Astrocyte (in vitro differentiated cells and primary cell): ENCODE measurements around the gene PAK2. TPM values are rescaled to one million over a fixed set of nuclear protein-coding genes. Genes with fewer than 3 reads are reported as not detected.
A peak's percentile ranks its signal among the peaks of the same experiment; 100 is the strongest.

ENCODE experiments used
- DNase-seq: peaks from one replicate; pipeline ENCODE4 v3.0.0-alpha.2; 2010; ENCODE audit warnings: low read depth
- FAIRE-seq: peaks from 2 replicates; lab custom pipeline; 2011; peaks lifted over from hg19 to GRCh38; lab: Jason Lieb, UNC
- H2AFZ ChIP-seq: 2 replicates; pipeline ENCODE4 v1.6.0; 2012; ENCODE audit warnings: low read depth, low read length, inconsistent platforms
- H3K27ac ChIP-seq: 2 replicates; pipeline ENCODE4 v1.5.1; 2011; ENCODE audit warnings: low read depth, low read length, inconsistent platforms
- H3K27me3 ChIP-seq: 2 replicates; pipeline ENCODE4 v1.6.0; 2011; ENCODE audit warnings: low read length, inconsistent platforms; ENCODE audit not compliant: insufficient read depth
- H3K36me3 ChIP-seq: 2 replicates; pipeline ENCODE4 v1.5.1; 2011; ENCODE audit warnings: low read length, inconsistent platforms; ENCODE audit not compliant: insufficient read depth
- H3K4me1 ChIP-seq: 2 replicates; pipeline ENCODE4 v1.5.1; 2011; ENCODE audit warnings: low read length, inconsistent platforms; ENCODE audit not compliant: insufficient read depth
- H3K4me2 ChIP-seq: 2 replicates; pipeline ENCODE4 v1.6.0; 2012; ENCODE audit warnings: low read length, inconsistent platforms
- H3K4me3 ChIP-seq: 2 replicates; pipeline ENCODE4 v1.5.1; 2011; ENCODE audit warnings: low read depth, mild to moderate bottlenecking, low read length, inconsistent platforms; ENCODE audit not compliant: insufficient read depth
- H3K79me2 ChIP-seq: 2 replicates; pipeline ENCODE4 v1.6.0; 2012; ENCODE audit warnings: mild to moderate bottlenecking, low read length, inconsistent platforms; ENCODE audit not compliant: insufficient read depth
- H3K9ac ChIP-seq: 2 replicates; pipeline ENCODE4 v1.6.0; 2012; ENCODE audit warnings: mild to moderate bottlenecking, low read length, inconsistent platforms
- H3K9me3 ChIP-seq: 2 replicates; pipeline ENCODE4 v1.5.1; 2012; ENCODE audit warnings: low read depth, mild to moderate bottlenecking, low read length, inconsistent platforms; ENCODE audit not compliant: insufficient read depth
- H4K20me1 ChIP-seq: 2 replicates; pipeline ENCODE4 v1.6.0; 2012; ENCODE audit warnings: low read length, inconsistent platforms; ENCODE audit not compliant: insufficient read depth
- H3K27ac Mint-ChIP-seq: one replicate; pipeline ENCODE4 v1.8.0; 2021; ENCODE audit warnings: mild to moderate bottlenecking, mixed read lengths; ENCODE audit not compliant: unreplicated experiment
- H3K27me3 Mint-ChIP-seq: one replicate; pipeline ENCODE4 v1.8.0; 2021; ENCODE audit warnings: low read depth, mixed read lengths; ENCODE audit not compliant: unreplicated experiment
- H3K36me3 Mint-ChIP-seq: one replicate; pipeline ENCODE4 v1.8.0; 2021; ENCODE audit warnings: low read depth, mixed read lengths; ENCODE audit not compliant: unreplicated experiment
- H3K4me1 Mint-ChIP-seq: one replicate; pipeline ENCODE4 v1.8.0; 2021; ENCODE audit warnings: low read depth, mixed read lengths; ENCODE audit not compliant: unreplicated experiment
- H3K4me3 Mint-ChIP-seq: one replicate; pipeline ENCODE4 v1.8.0; 2021; ENCODE audit warnings: mild to moderate bottlenecking, moderate library complexity, mixed read lengths; ENCODE audit not compliant: unreplicated experiment
- H3K9me3 Mint-ChIP-seq: one replicate; pipeline ENCODE4 v1.8.0; 2021; ENCODE audit warnings: mild to moderate bottlenecking, mixed read lengths; ENCODE audit not compliant: unreplicated experiment
- EZH2 ChIP-seq: IDR thresholded peaks from 2 replicates; pipeline ENCODE4 v1.6.1; 2012; ENCODE audit warnings: mild to moderate bottlenecking, low read length, inconsistent platforms; ENCODE audit not compliant: insufficient read depth
- total RNA-seq: library from RNA; stranded (reverse); gene quantifications from 2 replicates; pipeline ENCODE4 v1.2.1, GENCODE V29; 2021
- TF ChIP-seq, protein P1 (sequence below): IDR thresholded peaks from 2 replicates; pipeline ENCODE4 v1.5.1; 2011; ENCODE audit warnings: low read depth, mild to moderate bottlenecking, inconsistent platforms, low read length, moderate library complexity; ENCODE audit not compliant: insufficient read depth

The PAK2 gene
- total RNA-seq, 1 donor from 2014 or later: 124 TPM

DNA sequence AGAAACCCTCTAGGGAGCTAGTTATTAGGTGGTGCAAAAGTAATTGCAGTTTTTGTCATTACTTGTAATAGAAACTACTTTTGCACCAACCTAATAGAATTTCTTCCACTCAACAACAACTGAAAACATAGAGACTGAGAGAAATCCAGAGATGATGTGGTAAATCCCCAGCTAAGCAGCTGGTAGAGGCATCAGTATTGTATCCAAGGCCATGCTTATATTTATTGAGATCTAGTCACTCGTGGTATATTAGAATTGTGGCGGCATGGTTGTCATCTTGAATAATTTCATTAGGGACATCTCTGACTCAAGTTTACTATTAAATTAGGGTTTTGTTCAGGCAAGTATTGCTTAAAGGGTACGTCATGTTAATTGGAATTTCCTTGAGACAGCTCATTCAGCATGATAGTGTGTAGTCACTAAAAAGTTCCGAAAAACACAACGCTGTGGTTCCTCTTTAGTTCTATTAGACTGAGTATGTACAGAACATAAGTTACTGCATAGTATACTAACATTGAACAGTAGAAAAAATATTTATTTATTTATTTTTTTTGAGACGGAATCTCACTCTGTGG, 35.3 kb downstream of the PAK2 start:
- Mint-ChIP-seq H3K4me3 (no peak overlapping the region), H3K9me3 (peaks cover 4% of the 10 kb centered on the region), H3K36me3 (peaks cover 7% of the 10 kb centered on the region), H3K27me3 (no peaks in the 10 kb centered on the region), H3K4me1 (peaks cover 43% of the 10 kb centered on the region), H3K27ac (peak overlapping the region; percentile 36)
- Histone ChIP-seq H3K36me3 (peaks cover 2% of the 10 kb centered on the region), H2AFZ (no peak overlapping the region), H3K27ac (peak overlapping the region; percentile 1), H3K27me3 (no peaks in the 10 kb centered on the region), H4K20me1 (peaks cover 79% of the 10 kb centered on the region), H3K4me3 (no peak overlapping the region), H3K9ac (no peak overlapping the region), H3K4me1 (peaks cover 11% of the 10 kb centered on the region), H3K9me3 (peaks cover 3% of the 10 kb centered on the region), H3K4me2 (no peak overlapping the region), H3K79me2 (peaks cover 87% of the 10 kb centered on the region)
- DNase-seq (peak; percentile 24), FAIRE-seq (no peak)
- TF ChIP-seq, protein P1, sequence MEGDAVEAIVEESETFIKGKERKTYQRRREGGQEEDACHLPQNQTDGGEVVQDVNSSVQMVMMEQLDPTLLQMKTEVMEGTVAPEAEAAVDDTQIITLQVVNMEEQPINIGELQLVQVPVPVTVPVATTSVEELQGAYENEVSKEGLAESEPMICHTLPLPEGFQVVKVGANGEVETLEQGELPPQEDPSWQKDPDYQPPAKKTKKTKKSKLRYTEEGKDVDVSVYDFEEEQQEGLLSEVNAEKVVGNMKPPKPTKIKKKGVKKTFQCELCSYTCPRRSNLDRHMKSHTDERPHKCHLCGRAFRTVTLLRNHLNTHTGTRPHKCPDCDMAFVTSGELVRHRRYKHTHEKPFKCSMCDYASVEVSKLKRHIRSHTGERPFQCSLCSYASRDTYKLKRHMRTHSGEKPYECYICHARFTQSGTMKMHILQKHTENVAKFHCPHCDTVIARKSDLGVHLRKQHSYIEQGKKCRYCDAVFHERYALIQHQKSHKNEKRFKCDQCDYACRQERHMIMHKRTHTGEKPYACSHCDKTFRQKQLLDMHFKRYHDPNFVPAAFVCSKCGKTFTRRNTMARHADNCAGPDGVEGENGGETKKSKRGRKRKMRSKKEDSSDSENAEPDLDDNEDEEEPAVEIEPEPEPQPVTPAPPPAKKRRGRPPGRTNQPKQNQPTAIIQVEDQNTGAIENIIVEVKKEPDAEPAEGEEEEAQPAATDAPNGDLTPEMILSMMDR: no peak
- TF ChIP-seq EZH2: no peak

DNA sequence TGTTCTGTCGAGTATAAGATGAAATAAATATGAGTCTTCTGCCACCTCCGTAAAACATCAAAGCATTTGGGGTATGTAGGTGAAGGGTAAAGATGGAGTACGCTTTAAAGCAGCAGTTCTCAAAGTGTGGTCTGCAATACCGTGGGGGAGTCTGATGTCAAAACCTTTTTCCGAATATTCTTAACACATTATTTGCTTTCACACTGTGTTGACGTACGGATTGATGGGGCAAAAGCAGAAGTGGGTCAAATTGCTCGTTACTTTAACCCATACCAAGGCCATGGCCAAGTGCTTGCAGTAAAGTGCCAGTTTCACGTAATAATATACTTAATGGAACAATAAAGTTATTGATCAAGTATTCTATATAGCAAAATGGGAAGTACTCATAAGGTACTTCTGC, 36.3 kb downstream of the PAK2 start:
- Histone ChIP-seq H3K4me1 (peaks cover 11% of the 10 kb centered on the region), H3K79me2 (peaks cover 90% of the 10 kb centered on the region), H4K20me1 (peaks cover 82% of the 10 kb centered on the region), H3K36me3 (peaks cover 4% of the 10 kb centered on the region), H3K4me2 (no peak overlapping the region), H3K9me3 (peaks cover 6% of the 10 kb centered on the region), H3K27ac (no peak overlapping the region), H3K27me3 (no peaks in the 10 kb centered on the region), H2AFZ (no peak overlapping the region), H3K4me3 (no peak overlapping the region), H3K9ac (no peak overlapping the region)
- peaks cover 12% of the 10 kb centered on the region for H3K36me3 Mint-ChIP-seq
- peaks cover 9% of the 10 kb centered on the region for H3K9me3 Mint-ChIP-seq
- H3K27me3 Mint-ChIP-seq: no peaks in the 10 kb centered on the region
- DNase-seq: no peak
- no peak overlapping the region for H3K4me3 Mint-ChIP-seq
- no peak overlapping the region for H3K27ac Mint-ChIP-seq
- no peak for FAIRE-seq
- TF ChIP-seq EZH2: no peak
- TF ChIP-seq, protein P1: no peak
- peaks cover 48% of the 10 kb centered on the region for H3K4me1 Mint-ChIP-seq

DNA sequence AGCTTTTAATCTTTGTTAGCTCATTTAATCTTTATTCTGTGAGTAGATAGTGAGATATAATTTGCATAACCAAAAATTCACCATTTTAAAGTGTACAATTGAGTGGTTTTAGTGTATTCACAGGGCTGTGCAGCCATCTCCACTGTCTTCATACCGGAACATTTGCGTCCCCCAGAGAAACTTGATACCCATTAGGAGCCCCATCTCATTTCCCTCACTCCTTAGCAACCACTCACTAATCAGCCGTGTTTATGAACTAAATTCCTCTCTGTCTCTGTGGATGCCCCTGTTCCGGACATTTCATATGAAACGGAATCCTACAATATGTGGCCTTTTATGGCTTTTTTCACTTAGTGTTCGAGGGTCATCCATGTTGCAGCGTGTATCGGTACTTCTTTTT, 38.2 kb downstream of the PAK2 start:
- H3K4me1 Mint-ChIP-seq: peaks cover 50% of the 10 kb centered on the region
- Histone ChIP-seq H3K27me3 (no peaks in the 10 kb centered on the region), H3K4me3 (no peak overlapping the region), H2AFZ (no peak overlapping the region), H3K9ac (no peak overlapping the region), H3K79me2 (peaks cover 90% of the 10 kb centered on the region), H3K27ac (peak overlapping the region; percentile 69), H3K36me3 (peaks cover 4% of the 10 kb centered on the region), H3K4me2 (no peak overlapping the region), H4K20me1 (peaks cover 65% of the 10 kb centered on the region), H3K9me3 (peaks cover 6% of the 10 kb centered on the region), H3K4me1 (peaks cover 11% of the 10 kb centered on the region)
- TF ChIP-seq, protein P1: no peak
- no peak for TF ChIP-seq EZH2
- peaks cover 12% of the 10 kb centered on the region for H3K36me3 Mint-ChIP-seq
- peaks cover 12% of the 10 kb centered on the region for H3K9me3 Mint-ChIP-seq
- H3K27ac Mint-ChIP-seq: peak overlapping the region; percentile 62
- no peaks in the 10 kb centered on the region for H3K27me3 Mint-ChIP-seq
- FAIRE-seq: no peak
- no peak for DNase-seq
- H3K4me3 Mint-ChIP-seq: no peak overlapping the region
